ENCODE data around the gene RUBCNL.

DNA sequence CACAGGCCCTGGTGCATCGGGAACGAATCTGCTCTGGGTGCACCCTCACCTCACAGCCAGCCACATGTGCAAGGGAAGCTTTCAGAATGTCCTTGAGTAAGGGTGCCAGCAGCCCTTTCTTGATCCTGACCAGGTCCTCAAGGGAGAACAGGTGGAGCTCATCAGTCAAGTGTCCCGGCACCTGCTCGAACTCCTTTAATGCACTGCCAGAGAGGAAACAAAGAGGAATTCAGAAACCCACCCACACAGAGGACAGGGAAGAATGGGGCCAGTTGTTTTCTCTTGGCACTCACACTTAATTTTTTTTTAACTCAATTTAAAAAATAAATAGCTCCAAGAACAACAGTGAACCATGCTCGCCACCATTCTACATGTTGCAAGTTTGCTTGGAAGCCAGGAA lies 41.7 kb downstream of the RUBCNL start:
- TF ChIP-seq POLR2A (IDR thresholded peaks at IDR 0.05) (no peak), CTCF (IDR thresholded peaks at IDR 0.05) (no peak)
